Activated T-cell treated with anti-CD3 and anti-CD28 coated beads, Interleukin-2, amount 50 U/mL, for 24 hours (primary cell): ENCODE results near the gene CCDC89.
"Not testable (repeated sequence)": the region's sequence is repeated elsewhere in the genome, so short reads cannot be mapped to it uniquely, and the experiment has no call there.

Experiments used
- DNase-seq: peaks from one replicate; pipeline ENCODE4 v3.0.0-alpha.2; 2020
- H3K27ac Mint-ChIP-seq: 2 replicates; pipeline ENCODE4 v1.8.0; 2020; ENCODE audit warnings: mild to moderate bottlenecking, mixed read lengths
- H3K27me3 Mint-ChIP-seq: 2 replicates; pipeline ENCODE4 v1.8.0; 2020; ENCODE audit warnings: mixed read lengths
- H3K36me3 Mint-ChIP-seq: 2 replicates; pipeline ENCODE4 v1.8.0; 2020; ENCODE audit warnings: low read depth, mixed read lengths
- H3K4me1 Mint-ChIP-seq: 2 replicates; pipeline ENCODE4 v1.8.0; 2020; ENCODE audit warnings: low read depth, mixed read lengths
- H3K4me3 Mint-ChIP-seq: 2 replicates; pipeline ENCODE4 v1.8.0; 2020; ENCODE audit warnings: mild to moderate bottlenecking, moderate library complexity, mixed read lengths
- H3K9me3 Mint-ChIP-seq: 2 replicates; pipeline ENCODE4 v1.8.0; 2020; ENCODE audit warnings: mixed read lengths

Gene CCDC89

GRCh38 chr11:85670949-85671663 is 14.9 kb downstream of the CCDC89 start:
- H3K27me3 Mint-ChIP-seq, H3K27ac Mint-ChIP-seq, H3K4me1 Mint-ChIP-seq, H3K9me3 Mint-ChIP-seq, H3K36me3 Mint-ChIP-seq, DNase-seq, H3K4me3 Mint-ChIP-seq: not testable (repeated sequence)

GRCh38 chr11:85668157-85668556 is 17.8 kb downstream of the CCDC89 start:
- Mint-ChIP-seq H3K27me3 (no peaks in the 10 kb centered on the region), H3K4me3 (no peak overlapping the region), H3K36me3 (peaks cover 15% of the 10 kb centered on the region), H3K9me3 (no peaks in the 10 kb centered on the region), H3K27ac (no peak overlapping the region), H3K4me1 (peaks cover 13% of the 10 kb centered on the region)
- DNase-seq: no peak

- Mint-ChIP-seq H3K27me3 (no peaks in the 10 kb centered on the region), H3K27ac (no peak overlapping the region), H3K36me3 (peaks cover 28% of the 10 kb centered on the region), H3K4me3 (no peak overlapping the region), H3K4me1 (peaks cover 12% of the 10 kb centered on the region), H3K9me3 (no peaks in the 10 kb centered on the region)
- no peak for DNase-seq
Observed at GRCh38 chr11:85666687-85667086, 19.3 kb downstream of the CCDC89 start.

- no peak for DNase-seq
- H3K4me3 Mint-ChIP-seq: peak overlapping the region; percentile 99
- peaks cover 21% of the 10 kb centered on the region for H3K4me1 Mint-ChIP-seq
- H3K27me3 Mint-ChIP-seq: no peaks in the 10 kb centered on the region
- no peaks in the 10 kb centered on the region for H3K9me3 Mint-ChIP-seq
- peaks cover 38% of the 10 kb centered on the region for H3K36me3 Mint-ChIP-seq
- peak overlapping the region; percentile 98 for H3K27ac Mint-ChIP-seq
Observed at GRCh38 chr11:85665733-85666132, 20.3 kb downstream of the CCDC89 start.

- peak within 1 kb of the TSS; percentile 99 for H3K4me3 Mint-ChIP-seq
- H3K4me1 Mint-ChIP-seq: peaks cover 30% of the 10 kb centered on the region
- no peaks in the 10 kb centered on the region for H3K9me3 Mint-ChIP-seq
- peak within 1 kb of the TSS; percentile 98 for H3K27ac Mint-ChIP-seq
- H3K27me3 Mint-ChIP-seq: no peaks in the 10 kb centered on the region
- peak; percentile 96 for DNase-seq
- H3K36me3 Mint-ChIP-seq: peaks cover 47% of the 10 kb centered on the region
Observed at GRCh38 chr11:85664615-85665481, 21.1 kb downstream of the CCDC89 start, which contains the start of gene CREBZF. TSS of gene CREBZF (minus strand) at chr11:85665129. CDS start at chr11:85664875, 254 bp downstream.

GRCh38 chr11:85663753-85664614 is 22.0 kb downstream of the CCDC89 start:
- no peaks in the 10 kb centered on the region for H3K27me3 Mint-ChIP-seq
- H3K27ac Mint-ChIP-seq: peak overlapping the region; percentile 98
- peak overlapping the region; percentile 99 for H3K4me3 Mint-ChIP-seq
- no peaks in the 10 kb centered on the region for H3K9me3 Mint-ChIP-seq
- DNase-seq: peak; percentile 89
- H3K4me1 Mint-ChIP-seq: peaks cover 38% of the 10 kb centered on the region
- peaks cover 56% of the 10 kb centered on the region for H3K36me3 Mint-ChIP-seq

GRCh38 chr11:85663080-85663752 is 22.8 kb downstream of the CCDC89 start:
- Mint-ChIP-seq H3K9me3 (no peaks in the 10 kb centered on the region), H3K27me3 (no peaks in the 10 kb centered on the region), H3K36me3 (peaks cover 63% of the 10 kb centered on the region), H3K27ac (peak overlapping the region; percentile 98), H3K4me1 (peaks cover 45% of the 10 kb centered on the region), H3K4me3 (peak overlapping the region; percentile 99)
- DNase-seq: no peak

GRCh38 chr11:85661972-85662664 is 23.9 kb downstream of the CCDC89 start:
- Mint-ChIP-seq H3K36me3 (peaks cover 74% of the 10 kb centered on the region), H3K27me3 (no peaks in the 10 kb centered on the region), H3K27ac (peak overlapping the region; percentile 55), H3K4me1 (peaks cover 53% of the 10 kb centered on the region), H3K9me3 (no peaks in the 10 kb centered on the region), H3K4me3 (peak overlapping the region; percentile 99)
- DNase-seq: no peak

- H3K9me3 Mint-ChIP-seq: no peaks in the 10 kb centered on the region
- peaks cover 91% of the 10 kb centered on the region for H3K36me3 Mint-ChIP-seq
- peaks cover 63% of the 10 kb centered on the region for H3K4me1 Mint-ChIP-seq
- peak overlapping the region; percentile 33 for H3K27ac Mint-ChIP-seq
- H3K27me3 Mint-ChIP-seq: no peaks in the 10 kb centered on the region
- DNase-seq: no peak
- no peak overlapping the region for H3K4me3 Mint-ChIP-seq
Observed at GRCh38 chr11:85658180-85658579, 27.8 kb downstream of the CCDC89 start.

- peaks cover 70% of the 10 kb centered on the region for H3K4me1 Mint-ChIP-seq
- peak overlapping the region; percentile 62 for H3K27ac Mint-ChIP-seq
- no peak for DNase-seq
- H3K36me3 Mint-ChIP-seq: peaks cover 90% of the 10 kb centered on the region
- H3K9me3 Mint-ChIP-seq: no peaks in the 10 kb centered on the region
- H3K4me3 Mint-ChIP-seq: no peak overlapping the region
- H3K27me3 Mint-ChIP-seq: no peaks in the 10 kb centered on the region
Observed at GRCh38 chr11:85656777-85657176, 29.2 kb downstream of the CCDC89 start.

- not testable (repeated sequence) for H3K27me3 Mint-ChIP-seq, H3K4me3 Mint-ChIP-seq, H3K9me3 Mint-ChIP-seq, H3K27ac Mint-ChIP-seq, DNase-seq
- Mint-ChIP-seq H3K4me1 (peaks cover 60% of the 10 kb centered on the region), H3K36me3 (peaks cover 84% of the 10 kb centered on the region)
Observed at GRCh38 chr11:85654343-85654742, 31.7 kb downstream of the CCDC89 start.

- Mint-ChIP-seq H3K27me3 (no peaks in the 10 kb centered on the region), H3K36me3 (peaks cover 73% of the 10 kb centered on the region), H3K4me1 (peaks cover 57% of the 10 kb centered on the region), H3K4me3 (no peak overlapping the region), H3K9me3 (no peaks in the 10 kb centered on the region), H3K27ac (peak overlapping the region; percentile 82)
- no peak for DNase-seq
Observed at GRCh38 chr11:85652786-85653447, 33.1 kb downstream of the CCDC89 start.

GRCh38 chr11:85651118-85651517 is 34.9 kb downstream of the CCDC89 start:
- no peak for DNase-seq
- Mint-ChIP-seq H3K27me3 (no peaks in the 10 kb centered on the region), H3K9me3 (no peaks in the 10 kb centered on the region), H3K4me1 (peaks cover 47% of the 10 kb centered on the region), H3K27ac (peak overlapping the region; percentile 72), H3K4me3 (no peak overlapping the region), H3K36me3 (peaks cover 61% of the 10 kb centered on the region)
